LNCAP (cell line): Measurements from ENCODE around the gene PDGFA.

Source experiments
- TF ChIP-seq, protein P1 (sequence below): fragments of 450-650 bp; IDR thresholded peaks from 2 replicates; pipeline ENCODE4 v1.5.1; 2017; ENCODE audit warnings: mild to moderate bottlenecking

Gene PDGFA

DNA sequence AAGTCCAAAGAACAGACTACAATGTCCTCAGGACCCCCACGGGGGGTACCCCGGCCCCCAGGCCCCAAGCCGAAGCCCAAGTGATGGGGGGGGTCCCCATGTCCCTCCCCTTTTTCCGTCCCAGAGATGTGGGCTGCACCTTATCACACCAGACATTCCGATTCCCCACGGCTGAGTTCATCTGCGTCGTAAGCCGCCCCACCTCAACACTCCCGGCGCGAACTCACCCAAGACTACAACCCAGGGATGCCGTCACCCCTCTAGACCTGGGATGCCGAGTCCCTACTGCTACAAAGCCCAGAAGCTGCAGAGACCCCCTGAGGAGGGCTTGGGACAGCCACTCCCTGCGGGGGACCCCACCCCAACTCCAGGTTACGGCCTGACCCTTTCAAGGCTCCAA, 14.5 kb downstream of the PDGFA start:
- TF ChIP-seq, protein P1, sequence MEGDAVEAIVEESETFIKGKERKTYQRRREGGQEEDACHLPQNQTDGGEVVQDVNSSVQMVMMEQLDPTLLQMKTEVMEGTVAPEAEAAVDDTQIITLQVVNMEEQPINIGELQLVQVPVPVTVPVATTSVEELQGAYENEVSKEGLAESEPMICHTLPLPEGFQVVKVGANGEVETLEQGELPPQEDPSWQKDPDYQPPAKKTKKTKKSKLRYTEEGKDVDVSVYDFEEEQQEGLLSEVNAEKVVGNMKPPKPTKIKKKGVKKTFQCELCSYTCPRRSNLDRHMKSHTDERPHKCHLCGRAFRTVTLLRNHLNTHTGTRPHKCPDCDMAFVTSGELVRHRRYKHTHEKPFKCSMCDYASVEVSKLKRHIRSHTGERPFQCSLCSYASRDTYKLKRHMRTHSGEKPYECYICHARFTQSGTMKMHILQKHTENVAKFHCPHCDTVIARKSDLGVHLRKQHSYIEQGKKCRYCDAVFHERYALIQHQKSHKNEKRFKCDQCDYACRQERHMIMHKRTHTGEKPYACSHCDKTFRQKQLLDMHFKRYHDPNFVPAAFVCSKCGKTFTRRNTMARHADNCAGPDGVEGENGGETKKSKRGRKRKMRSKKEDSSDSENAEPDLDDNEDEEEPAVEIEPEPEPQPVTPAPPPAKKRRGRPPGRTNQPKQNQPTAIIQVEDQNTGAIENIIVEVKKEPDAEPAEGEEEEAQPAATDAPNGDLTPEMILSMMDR: no peak

GRCh38 chr7:504221-505111, 15.2 kb downstream of the PDGFA start:
- TF ChIP-seq, protein P1: no peak

GRCh38 chr7:503575-504111, 16.0 kb downstream of the PDGFA start:
- TF ChIP-seq, protein P1: no peak

DNA sequence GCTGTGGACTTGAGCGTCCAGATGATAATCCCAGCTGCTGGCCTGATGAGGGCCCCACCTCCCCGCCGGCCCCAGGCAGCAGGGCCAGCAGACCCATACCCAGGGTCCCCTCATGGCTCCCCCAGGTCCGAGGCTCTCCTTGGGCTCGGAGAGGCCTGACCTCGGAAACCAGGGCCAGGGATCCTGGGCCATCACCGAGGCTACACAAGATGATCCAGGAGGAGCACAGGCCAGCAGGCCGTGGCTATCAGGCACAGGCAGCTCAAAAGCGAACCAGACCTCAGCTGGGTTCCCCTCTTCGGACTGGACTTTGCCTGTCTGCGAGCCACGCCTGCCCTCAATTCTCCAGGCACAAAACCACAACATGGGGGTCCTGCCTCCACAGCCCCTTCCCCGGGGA, 17.4 kb downstream of the PDGFA start:
- TF ChIP-seq, protein P1: no peak

DNA sequence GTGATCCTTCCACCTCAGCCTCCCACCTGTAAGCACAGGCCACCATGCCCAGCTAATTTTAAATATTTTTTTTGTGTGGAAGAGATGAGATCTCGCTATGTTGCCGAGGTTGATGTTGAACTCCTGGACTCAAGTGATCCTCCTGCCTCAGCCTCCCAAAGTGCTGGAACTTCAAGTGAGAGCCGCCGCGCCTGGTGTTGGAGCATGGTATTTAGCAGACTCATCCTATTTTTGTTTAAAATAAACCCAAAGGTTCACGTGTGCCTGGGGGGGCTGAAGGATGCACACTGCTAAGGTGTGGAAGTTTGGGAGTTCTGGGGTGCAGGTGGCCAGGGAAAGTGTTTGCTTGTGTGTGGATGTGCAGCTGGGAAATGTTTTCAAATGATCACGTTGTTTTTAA, 18.1 kb downstream of the PDGFA start:
- TF ChIP-seq, protein P1: no peak

- TF ChIP-seq, protein P1: no peak
These were observed 18.9 kb downstream of the PDGFA start for GRCh38 chr7:500521-501420.

GRCh38 chr7:499853-500485, 19.7 kb downstream of the PDGFA start:
- TF ChIP-seq, protein P1: no peak
